HK-2 (cell line): ENCODE measurements around the gene SBNO2.

Experiments used
- DNase-seq: peaks from one replicate; pipeline ENCODE4 v3.0.0-alpha.2; 2018; ENCODE audit not compliant: unreplicated experiment

The SBNO2 gene

DNA sequence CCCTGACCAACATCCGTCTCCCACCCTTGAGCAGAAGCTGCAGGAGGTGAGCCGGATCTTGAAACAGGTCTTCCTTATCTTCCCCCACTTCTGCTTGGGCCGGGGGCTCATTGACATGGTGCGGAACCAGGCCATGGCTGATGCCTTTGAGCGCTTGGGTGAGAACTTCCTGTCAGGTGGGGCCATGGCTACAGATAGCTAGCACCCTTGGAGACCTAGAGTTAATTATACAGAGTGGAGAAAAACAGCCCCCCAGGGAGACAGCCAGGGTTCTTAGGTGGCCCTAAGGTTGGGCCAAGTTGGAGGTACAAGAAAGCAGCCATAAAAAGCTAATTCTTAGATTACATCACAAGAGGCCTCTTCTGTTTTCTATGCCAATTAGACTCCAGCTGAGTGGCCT, 116.0 kb downstream of the SBNO2 start:
- DNase-seq: no peak
